Putamen (tissue), 1 donor: ENCODE measurements around the gene PPP4R1.

Source experiments
- DNase-seq: peaks from one replicate; pipeline ENCODE4 v3.0.0-alpha.2; 2016; ENCODE audit warnings: low spot score

The PPP4R1 gene

DNA sequence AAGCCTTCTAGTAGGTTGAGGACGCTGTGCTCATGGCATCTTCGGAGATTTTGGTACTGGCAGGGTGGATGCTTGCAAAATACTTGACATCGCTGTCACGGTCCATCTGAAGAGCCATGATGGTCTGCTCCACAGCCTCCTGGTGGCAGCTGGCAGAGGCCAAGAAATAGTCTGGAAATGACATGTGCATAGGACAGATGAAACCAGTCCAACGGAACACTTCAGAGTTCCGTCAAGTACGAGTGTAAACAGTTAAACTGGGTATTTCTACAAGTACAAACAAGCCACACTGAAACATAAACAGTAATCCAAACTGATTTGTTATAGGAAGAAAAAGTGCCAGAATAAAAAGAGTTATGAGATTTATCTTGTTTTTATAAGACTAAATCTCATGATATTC, 66.6 kb downstream of the PPP4R1 start:
- no peak for DNase-seq

DNA sequence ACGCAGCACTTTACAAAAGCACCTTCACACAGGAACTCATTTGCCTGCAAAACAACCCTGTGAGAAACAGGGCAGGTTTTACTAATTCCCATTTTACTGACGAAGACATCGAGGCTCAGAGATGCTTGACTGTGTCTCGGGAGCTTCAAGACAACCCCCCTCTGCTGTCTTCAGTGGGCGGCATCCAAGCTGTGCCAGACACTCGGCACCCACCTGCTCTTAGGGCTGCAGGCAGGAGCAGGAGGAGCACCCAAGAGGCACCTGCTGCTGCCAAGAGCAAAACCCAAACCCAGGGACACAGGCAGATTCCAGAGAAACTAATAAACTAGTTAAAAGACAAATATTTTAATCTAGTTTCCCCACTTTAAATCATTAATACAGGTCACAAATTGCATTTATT, 67.9 kb downstream of the PPP4R1 start:
- no peak for DNase-seq

DNA sequence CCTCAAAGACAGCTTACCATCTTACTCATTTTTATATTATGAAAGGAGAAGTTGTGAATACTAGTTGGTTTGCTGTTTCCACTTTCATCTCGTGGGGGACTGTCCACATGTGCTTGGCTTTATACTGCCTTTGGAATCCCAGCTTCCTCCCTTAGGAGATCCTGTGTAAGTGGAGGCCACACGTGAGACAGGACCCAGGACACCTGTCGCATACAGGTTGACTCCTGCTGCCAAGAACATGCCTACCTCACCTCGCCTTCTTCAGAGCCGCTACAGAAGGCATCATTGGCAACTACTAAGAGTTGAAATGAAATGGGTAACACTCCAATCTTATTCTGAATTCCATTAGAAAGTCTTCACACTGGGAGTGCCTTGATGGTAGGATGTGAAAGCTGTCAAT, 69.3 kb downstream of the PPP4R1 start:
- DNase-seq = no peak

DNA sequence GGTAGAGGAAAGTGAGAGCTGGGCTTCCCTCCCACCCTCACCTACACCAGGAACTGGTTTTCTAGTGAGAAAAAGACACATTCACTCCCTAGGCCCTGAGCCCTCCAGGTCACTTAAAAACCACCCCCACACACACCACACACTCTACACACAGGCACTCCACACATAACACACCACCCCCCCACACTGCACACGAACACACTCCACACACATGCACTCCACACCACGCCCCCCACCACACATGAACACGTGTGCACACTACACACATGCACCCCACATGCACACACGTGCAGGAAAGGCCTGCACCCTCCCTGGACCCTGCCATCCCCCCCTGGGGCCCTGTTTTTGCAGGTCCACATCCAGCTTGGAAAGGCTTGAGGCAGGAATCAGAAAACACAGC, 71.4 kb downstream of the PPP4R1 start:
- no peak for DNase-seq

DNA sequence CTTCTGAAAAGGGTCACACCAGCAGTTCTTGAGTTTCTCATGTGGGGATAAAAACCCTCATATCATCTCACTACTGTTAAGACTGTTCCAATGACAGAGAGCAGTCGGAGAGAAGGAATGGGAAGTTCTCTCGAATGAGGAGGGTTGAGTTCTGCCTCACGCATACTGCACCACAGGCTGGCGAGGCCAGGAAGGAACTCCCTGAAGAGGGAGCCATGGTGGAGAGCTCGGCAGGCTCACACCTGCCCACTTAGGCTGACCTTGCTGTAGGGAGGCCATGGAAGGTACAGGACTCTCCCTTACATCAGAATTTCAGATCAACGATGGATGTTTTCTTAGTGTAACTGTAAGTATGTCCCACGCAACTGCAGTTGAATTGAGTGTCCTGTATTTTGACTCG, 74.4 kb downstream of the PPP4R1 start:
- DNase-seq = no peak

DNA sequence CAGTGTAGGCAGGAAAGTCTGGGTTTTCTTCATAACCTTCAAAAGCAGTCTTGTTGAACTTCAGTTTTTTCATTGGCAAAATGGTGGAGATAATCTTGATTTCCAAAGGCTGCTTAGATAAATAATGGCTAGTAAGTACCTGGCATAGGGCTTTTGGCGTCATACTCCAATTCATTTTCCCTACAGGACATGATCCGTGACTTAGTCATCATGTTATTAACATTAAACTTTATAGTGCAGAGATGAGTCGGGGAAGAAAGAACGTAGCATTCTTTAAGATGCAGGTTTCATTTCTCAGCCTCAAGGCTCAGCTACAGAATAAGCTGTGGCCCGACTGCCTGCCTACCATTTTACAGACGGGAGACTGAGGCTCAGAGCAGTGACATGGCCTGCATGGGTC, 75.1 kb downstream of the PPP4R1 start:
- no peak for DNase-seq

DNA sequence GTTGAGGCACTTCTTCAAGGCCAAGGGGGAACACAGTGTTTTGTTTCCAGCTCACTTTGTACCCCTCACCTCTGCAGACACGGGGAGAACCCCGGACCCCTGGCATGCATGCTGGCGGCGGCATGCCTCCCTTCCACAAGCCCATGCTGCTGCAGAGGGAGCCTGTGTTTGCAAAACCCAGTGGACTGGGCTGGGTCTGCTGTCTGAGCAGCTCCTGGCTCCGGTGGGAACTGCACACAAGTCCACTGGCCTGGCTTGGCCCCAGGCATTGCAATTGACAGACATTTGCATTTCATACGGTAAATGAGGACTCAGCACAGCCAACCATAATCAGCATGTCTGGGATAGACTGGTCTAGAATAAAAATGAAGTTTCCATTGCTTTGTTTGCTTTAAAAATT, 76.7 kb downstream of the PPP4R1 start:
- no peak for DNase-seq

DNA sequence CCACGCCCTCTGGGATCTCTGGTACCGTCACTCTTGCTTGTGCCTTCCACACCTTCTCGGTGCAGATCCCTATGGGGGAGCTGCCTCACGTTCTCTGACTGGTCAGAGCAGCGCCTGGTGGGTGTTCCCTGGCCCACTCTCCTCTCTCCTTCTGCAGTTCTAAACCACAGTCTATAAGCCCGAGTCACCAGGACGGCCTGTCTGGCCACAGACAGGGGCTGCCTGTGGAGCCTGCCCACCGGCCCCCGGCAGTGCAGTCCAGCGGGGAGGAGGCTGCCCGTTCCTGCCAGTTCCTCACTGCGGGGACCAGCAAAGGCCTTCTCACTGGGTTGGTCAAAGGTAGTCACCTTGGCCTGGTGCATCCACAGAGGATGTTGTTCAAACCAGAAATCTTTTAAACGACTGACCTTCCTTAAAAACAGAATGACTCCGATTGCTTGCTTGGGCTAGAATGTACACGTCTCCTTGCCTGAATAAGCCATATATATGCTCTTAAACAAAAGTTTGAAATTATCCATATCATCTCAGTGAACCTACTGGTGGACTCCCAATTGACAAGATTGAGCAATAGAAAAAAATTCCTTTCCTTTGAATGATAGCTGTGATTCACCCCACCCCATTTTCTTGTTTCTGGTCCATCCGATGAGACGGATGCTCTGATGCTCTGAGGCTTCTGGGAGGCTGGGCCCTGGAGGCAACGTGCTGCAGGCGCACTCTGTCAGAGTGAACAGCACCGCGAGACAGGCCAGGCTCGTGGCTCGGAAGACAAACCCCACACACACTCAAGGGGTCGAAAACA, 77.8 kb downstream of the PPP4R1 start:
- no peak for DNase-seq

DNA sequence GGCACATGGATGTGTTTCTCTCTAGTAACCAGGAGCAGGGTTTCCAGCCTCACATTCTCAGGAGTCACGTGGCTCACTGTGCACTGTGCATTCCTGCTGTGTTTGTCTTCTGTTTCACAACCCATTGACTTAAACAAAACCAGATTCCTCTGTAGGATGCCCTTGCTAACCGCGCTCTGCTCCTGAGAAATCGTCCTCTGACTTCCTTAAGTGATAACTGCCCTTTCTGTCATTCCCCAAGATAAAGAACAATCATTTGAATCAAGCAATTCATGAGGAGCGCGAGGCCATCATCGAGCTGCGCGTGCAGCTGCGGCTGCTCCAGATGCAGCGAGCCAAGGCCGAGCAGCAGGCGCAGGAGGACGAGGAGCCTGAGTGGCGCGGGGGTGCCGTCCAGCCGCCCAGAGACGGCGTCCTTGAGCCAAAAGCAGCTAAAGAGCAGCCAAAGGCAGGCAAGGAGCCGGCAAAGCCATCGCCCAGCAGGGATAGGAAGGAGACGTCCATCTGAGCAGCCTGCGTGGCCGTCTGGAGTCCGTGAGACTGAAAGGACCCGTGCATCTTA, 78.8 kb downstream of the PPP4R1 start:
- peak; percentile 66 for DNase-seq

DNA sequence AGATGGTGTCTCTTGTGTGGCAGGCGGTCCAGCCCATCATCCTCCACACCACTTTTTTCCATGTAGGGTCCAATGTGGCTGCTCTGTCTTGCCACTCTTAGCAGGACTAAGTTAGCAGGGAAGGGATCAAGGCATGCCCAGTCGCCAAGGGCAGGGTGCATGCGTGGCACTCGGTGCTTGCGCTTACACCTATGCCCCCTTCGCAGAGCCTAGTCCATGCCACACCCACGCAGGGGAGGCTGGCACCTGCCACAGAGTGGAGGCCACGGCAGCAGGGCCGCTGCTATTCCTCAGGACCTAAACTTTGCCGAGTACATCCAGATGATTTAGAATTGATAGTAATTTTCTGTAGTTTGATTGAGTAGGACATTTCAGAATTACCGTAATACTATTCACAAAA, 79.5 kb downstream of the PPP4R1 start:
- DNase-seq = no peak

DNA sequence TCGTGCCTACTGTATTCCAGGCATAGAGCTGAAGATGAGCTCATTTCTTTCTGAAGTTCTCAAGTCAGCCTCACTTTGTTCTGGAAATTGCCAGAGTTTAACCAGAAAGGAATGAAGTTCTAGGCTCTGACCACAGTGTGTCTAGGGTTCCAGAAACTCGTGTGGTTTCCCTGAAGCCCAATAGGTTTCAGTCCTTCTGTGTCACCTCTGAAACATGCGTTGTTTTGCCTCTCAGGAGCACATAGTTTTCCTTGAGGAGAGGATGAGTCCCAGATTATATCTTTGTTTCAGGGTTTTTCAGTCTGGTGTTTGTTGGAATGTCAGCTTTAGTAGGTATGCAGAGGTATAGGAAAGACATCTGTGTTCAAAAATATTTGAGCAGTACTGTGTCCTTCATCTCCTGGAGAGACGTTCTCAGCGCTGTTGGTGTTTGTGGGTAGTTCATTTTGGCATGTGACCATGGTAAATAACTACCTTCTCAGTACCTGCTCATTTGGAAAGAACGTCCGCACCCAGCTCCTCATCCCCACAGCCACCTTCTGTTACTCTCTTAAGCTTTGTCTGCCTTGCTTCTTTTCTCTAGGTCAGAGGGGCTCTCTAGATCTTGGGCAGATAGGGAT, 82.5 kb downstream of the PPP4R1 start:
- DNase-seq = no peak

DNA sequence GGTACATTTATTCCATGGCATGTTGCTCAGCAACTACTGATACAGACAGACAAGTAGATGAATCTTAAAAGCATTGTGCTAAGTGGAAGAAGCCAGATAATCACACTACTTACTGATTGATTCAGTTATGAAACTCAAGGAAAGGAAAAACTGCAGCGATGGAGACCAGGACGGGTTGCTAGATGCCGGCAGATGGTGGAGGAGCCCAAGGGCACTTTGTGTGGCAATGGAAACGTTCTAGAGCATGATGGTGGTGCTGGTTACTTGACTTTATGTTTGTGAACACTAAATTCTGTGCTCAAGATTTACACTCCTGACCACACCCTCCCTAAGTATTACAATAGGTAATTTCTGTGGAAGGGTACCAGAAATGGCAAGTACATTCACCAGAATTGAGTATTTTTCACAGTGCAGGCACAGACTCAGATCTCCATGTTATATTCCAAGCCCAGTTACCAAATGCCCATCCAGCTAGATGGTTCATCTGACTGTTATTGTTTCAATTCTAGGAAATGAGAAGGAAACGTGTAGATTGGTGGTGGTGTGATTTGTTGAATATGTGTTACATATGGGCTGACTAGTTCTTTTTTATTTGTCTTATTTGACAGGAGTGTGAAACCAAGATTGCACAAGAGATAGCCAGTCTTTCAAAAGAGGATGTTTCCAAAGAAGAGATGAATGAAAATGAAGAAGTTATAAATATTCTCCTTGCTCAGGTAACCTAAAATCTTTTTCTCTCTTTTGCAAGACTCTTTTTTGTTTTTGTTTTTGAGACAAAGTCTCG, 83.9 kb downstream of the PPP4R1 start:
- DNase-seq = no peak

DNA sequence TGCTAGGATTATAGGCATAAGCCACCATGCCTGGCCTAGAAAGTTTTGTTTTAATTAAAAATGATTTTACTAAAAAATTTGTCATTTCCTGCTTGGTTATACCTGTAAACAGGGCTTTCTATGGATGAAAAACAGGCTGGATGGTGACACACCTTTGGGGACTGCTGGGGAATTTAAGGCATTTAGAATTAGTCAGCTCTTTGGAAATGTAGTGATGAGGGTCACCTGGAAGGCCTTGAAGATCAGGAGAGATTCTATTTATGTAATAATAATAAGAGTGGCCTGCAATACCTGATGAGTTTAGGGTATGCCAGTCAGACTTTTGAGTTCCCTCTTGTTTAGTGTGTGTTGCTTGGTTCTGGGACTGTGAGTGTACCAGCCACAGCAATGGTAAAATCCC, 87.9 kb downstream of the PPP4R1 start:
- no peak for DNase-seq

DNA sequence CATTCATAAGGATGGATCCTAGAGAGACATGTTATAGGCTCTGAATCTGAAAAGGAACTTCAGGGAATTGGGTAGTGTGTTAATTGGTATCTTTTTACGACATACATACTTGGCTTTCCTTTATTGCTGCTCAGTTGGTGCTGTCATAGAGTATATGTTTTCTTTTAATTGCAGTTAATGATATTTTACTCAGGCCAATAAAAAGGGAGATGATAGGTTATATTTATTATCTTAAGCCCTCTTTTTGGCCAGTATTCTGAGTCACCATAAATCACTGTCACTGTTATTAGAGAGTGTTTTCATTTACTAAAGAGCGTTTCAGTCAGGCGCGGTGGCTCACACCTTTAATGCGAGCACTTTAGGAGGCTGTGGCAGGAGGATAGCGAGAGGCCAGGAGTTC, 91.4 kb downstream of the PPP4R1 start:
- no peak for DNase-seq

DNA sequence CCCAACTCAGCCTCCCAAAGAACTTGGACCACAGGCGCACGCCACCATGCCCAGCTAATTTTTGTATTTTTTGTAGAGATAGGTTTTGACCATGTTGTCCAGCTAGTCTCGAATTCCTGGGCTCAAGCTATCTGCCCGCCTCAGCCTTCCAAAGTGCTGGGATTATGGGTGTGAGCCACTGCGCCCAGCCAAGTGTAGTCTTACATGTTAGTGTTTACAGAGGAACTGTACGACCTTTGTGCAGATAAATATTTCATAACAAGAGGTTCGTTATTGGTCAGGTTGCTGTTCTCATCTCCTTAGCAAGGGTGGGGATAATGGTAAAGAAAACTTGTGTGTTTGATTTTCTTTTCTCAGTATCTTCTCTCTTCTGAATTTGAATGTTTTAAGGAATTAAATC, 92.6 kb downstream of the PPP4R1 start:
- no peak for DNase-seq

DNA sequence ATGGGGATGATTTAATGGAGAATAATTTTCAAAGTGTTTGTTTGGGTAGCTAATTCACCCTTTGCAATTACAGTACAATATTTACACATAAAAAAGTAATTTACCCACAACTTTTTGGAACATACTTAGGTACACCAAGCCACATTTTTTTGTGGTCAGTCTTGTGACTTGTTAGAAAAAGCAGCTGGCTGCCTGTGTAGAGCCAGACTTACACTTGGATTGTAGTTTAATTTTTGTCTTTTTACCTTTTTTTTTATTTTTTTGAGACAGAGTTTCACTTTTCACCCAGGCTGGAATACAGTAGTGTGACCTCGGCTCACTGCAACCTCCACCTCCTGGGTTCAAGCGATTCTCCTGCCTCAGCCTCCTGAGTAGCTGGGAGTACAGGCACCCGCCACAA, 93.7 kb downstream of the PPP4R1 start:
- no peak for DNase-seq

DNA sequence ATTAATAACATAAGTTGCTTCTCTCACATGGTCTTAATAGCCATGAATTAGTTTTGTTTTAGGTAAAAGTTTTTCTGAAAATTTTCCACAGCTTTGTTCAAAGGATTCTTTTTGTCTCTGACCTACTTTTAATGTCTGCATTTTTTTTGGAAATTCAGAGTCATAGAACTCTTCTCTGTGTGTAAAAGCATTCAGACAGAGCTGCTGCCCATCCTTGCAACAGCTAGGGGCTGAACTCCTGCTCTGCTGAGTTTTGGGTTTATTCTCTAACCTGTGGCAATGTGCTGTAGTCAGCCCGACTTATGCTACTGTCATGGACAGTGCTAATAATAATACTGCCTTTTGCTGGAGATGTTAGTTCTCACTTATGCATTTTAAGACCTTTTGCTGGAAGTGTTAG, 95.0 kb downstream of the PPP4R1 start:
- DNase-seq = no peak

DNA sequence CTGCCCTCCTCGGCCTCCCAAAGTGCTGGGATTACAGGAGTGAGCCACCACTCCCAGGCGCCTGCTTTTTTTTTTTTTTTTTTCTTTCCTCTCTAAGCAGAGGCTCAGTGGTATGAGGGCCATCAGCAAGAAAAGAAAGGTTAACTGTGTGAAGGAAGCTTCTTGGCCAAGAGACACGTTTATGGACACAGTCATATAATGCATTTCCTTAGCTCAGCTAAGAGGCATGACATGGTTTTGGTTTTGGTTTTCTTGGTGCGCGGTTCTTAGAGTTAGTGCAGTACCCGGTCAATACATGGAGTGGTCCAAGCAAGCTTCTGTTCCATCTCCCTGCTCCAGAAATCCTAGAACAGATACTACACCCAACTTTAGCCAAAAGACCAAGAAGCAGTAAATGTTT, 96.5 kb downstream of the PPP4R1 start:
- no peak for DNase-seq

DNA sequence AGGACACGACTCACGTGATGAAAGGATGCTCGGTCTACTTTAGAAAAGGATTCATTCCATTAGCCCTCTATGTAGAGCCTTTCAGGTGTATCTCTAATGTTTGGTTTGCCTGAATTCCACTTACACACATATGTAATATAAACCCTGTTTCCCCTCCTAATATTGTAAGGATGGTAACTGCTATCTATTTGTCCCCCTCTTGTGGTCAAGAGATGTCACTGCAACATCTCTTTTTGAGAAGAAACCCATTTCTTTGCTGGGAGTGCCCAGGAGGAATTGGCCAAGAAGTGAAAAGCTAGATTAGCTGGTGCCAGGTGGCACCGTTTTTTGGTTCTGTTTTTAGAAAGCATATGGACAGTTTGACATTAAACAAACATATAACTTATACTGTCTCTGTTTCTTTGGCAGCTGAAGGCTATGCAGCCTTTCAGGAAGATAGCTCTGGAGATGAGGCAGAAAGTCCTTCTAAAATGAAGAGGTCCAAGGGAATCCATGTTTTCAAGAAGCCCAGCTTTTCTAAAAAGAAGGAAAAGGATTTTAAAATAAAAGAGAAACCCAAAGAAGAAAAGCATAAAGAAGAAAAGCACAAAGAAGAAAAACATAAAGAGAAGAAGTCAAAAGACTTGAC, 97.8 kb downstream of the PPP4R1 start:
- no peak for DNase-seq

DNA sequence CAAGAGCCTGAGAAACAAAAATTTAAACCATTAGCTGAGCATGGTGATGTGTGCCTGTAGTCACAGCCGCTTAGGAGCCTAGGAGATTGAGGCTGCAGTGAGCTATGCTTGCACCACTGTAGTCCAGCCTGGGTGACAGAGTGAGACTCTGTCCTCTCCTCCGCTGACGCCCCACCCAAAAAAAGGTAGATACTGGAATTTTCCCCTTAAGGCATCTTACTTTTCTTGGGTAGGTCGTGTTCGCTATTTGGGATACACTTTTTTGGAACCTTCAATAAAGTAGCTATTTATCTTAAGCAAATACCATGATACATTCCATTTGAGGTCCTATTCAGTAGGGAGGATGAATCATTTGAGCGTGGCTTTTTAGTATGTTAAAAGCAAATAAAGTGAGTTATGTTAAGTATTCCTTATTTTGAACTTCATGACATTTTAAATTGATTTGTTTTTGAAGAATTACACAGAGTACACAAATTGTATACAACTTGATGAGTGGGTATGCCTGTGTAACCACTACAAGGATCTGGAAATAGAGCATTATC, 100.3 kb downstream of the PPP4R1 start:
- no peak for DNase-seq

DNA sequence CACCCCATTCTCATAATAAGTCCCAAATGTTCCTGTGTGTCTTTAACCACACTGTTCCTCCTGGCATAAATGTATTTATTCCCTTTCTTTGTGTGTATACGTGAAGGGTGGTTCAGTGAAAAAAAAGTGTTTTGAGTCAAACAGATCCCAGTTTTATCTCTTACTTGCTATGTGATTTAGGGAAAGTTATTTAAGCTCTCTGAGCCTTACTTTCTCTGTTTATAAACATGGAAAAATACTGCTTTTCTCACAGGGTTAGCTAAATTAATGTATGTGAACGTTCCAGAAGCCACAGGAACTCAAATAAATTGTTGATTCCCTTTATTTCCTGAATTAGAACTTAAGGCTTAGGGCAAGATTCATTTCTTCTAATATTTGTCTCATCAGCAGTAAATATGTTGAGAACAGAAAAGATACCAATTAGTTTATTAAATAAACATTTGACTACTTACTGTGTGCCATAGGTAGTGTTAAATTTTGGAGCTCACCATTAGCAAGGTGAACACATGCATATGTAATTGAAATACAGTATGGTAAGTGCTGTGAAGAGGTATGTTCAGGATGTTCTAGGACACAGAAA, 105.8 kb downstream of the PPP4R1 start:
- DNase-seq = no peak
